Tibial nerve (tissue), 4 donors: ENCODE measurements around the gene MRPS16. TPM values are rescaled to one million over a fixed set of nuclear protein-coding genes. Genes with fewer than 3 reads are reported as not detected.

Experiments
- DNase-seq, 2 donors: peaks; one replicate each; pipeline ENCODE4 v3.0.0-alpha.2; 2019; ENCODE audit warnings: low spot score in 2 of 2
- H3K27ac ChIP-seq, 4 donors: fragments of 200-600 bp; sonication (generic) in 3 of 4; one replicate each; pipeline ENCODE4 v1.5.1; 2017 to 2019; ENCODE audit warnings: mild to moderate bottlenecking in 1 of 4
- H3K27me3 ChIP-seq, 2 donors: fragments of 200-600 bp; sonication (generic) in 1 of 2; one replicate each; pipeline versions ENCODE4 v1.5.1 to v1.6.0; 2017 to 2019
- H3K36me3 ChIP-seq, 3 donors: fragments of 200-600 bp; sonication (generic); one replicate each; pipeline ENCODE4 v1.5.1; 2018 to 2019
- H3K4me1 ChIP-seq, 4 donors: fragments of 200-600 bp; sonication (generic) in 3 of 4; one replicate each; pipeline ENCODE4 v1.5.1; 2017 to 2019
- H3K4me3 ChIP-seq, 4 donors: fragments of 200-600 bp; sonication (generic) in 3 of 4; one replicate each; pipeline ENCODE4 v1.5.1; 2017 to 2019; ENCODE audit warnings: mild to moderate bottlenecking in 1 of 4, moderate library complexity in 1 of 4
- H3K9me3 ChIP-seq, 4 donors: fragments of 200-600 bp; sonication (generic) in 3 of 4; one replicate each; pipeline ENCODE4 v1.5.1; 2017 to 2019
- EP300 ChIP-seq, 2 donors: sonication (generic); formaldehyde crosslinking; IDR thresholded peaks; one replicate each; pipeline ENCODE4 v1.6.1; 2017; ENCODE audit warnings: antibody characterized with exemption in 2 of 2, mild to moderate bottlenecking in 1 of 2
- POLR2A ChIP-seq, 2 donors: fragments of 450-650 bp; IDR thresholded peaks; one replicate each; pipeline ENCODE4 v1.6.1; 2017; ENCODE audit warnings: antibody characterized with exemption in 2 of 2, mild to moderate bottlenecking in 2 of 2, moderate library complexity in 2 of 2
- WGBS, 2 donors: methylation state at CpG; one replicate each; pipeline ENCODE4 v1.1.5; 2018; 5-methylcytosine and 5-hydroxymethylcytosine counted together
- total RNA-seq, 4 donors: library from RNA; depleted of rRNA; stranded (reverse); fragments of >200 nt; gene quantifications; one replicate each; pipeline ENCODE4 v1.1.0, GENCODE V29; 2016
- TF ChIP-seq, protein P1 (sequence below), 5 experiments: fragments of 200-600 bp in 3 of 5; fragments of 450-650 bp in 2 of 5; sonication (generic) in 3 of 5; IDR thresholded peaks; one replicate each; pipeline ENCODE4 v1.5.1; 2016 to 2019; ENCODE audit warnings: antibody characterized with exemption in 5 of 5, mild to moderate bottlenecking in 3 of 5, moderate library complexity in 2 of 5

Gene MRPS16
- total RNA-seq, 4 donors from 2014 or later: 32.0 to 34.7 (median 34.2) TPM

DNA sequence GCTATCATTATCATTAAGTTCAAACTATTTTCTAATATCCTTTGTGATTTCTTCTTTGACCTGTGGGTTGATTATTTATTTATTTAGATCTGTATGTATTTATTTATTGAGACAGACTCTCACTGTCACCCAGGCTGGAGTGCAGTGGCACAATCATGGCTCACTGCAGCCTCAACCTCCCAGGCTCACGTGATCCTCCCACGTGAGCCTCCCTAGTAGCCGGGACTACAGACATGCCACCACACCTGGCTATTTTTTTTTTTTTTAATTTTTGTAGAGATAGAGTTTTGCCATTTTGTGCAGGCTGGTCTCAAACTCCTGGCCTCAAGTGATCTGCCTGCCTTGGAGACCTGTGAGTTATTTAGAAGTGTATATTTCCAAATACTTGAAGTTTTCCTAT is 28.7 kb upstream of the MRPS16 start:
- Histone ChIP-seq H3K27me3 (no peaks in the 10 kb centered on the region), H3K4me1 (no peaks in the 10 kb centered on the region), H3K9me3 (no peaks in the 10 kb centered on the region), H3K27ac (no peak overlapping the region), H3K36me3 (peaks cover 0 to 9% (median 0%) of the 10 kb centered on the region in 3 donors), H3K4me3 (no peak overlapping the region)
- WGBS, 2 donors: 86 to 95% methylated on average over 3 of the region's 3 CpGs
- TF ChIP-seq, protein P1, sequence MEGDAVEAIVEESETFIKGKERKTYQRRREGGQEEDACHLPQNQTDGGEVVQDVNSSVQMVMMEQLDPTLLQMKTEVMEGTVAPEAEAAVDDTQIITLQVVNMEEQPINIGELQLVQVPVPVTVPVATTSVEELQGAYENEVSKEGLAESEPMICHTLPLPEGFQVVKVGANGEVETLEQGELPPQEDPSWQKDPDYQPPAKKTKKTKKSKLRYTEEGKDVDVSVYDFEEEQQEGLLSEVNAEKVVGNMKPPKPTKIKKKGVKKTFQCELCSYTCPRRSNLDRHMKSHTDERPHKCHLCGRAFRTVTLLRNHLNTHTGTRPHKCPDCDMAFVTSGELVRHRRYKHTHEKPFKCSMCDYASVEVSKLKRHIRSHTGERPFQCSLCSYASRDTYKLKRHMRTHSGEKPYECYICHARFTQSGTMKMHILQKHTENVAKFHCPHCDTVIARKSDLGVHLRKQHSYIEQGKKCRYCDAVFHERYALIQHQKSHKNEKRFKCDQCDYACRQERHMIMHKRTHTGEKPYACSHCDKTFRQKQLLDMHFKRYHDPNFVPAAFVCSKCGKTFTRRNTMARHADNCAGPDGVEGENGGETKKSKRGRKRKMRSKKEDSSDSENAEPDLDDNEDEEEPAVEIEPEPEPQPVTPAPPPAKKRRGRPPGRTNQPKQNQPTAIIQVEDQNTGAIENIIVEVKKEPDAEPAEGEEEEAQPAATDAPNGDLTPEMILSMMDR (IDR thresholded peaks at IDR 0.05): no peak
- TF ChIP-seq POLR2A (IDR thresholded peaks at IDR 0.05): no peak
- no peak for TF ChIP-seq EP300 (IDR thresholded peaks at IDR 0.05)
- DNase-seq: no peak

DNA sequence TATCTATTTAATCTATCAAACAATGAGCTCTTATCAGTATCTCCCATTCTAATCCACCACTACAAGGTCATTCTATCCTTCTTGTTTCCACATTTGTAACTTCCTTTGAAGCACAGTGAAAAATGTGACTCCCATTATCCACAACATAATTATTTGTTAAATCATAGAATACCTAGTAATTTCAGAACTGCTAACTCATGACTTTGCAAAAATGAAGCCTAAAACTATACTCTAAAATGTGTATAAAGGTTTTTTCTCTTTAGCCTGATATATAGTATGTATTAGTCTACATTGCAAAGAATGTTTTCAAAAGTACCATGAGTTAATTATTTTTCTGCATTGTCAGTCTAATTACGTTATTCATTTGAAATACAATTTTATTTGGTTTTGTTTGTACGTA is 12.0 kb upstream of the MRPS16 start:
- no peaks in the 10 kb centered on the region for H3K9me3 ChIP-seq
- H3K36me3 ChIP-seq: no peaks in the 10 kb centered on the region
- TF ChIP-seq EP300 (IDR thresholded peaks at IDR 0.05): no peak
- no peak for TF ChIP-seq POLR2A (IDR thresholded peaks at IDR 0.05)
- TF ChIP-seq, protein P1 (IDR thresholded peaks at IDR 0.05): no peak
- WGBS, 2 donors: 88 to 91% methylated on average over 2 of the region's 2 CpGs
- no peak overlapping the region for H3K27ac ChIP-seq
- peaks cover 0 to 5% (median 0%) of the 10 kb centered on the region in 4 donors for H3K4me1 ChIP-seq
- no peak overlapping the region for H3K4me3 ChIP-seq
- H3K27me3 ChIP-seq: no peaks in the 10 kb centered on the region
- no peak for DNase-seq

DNA sequence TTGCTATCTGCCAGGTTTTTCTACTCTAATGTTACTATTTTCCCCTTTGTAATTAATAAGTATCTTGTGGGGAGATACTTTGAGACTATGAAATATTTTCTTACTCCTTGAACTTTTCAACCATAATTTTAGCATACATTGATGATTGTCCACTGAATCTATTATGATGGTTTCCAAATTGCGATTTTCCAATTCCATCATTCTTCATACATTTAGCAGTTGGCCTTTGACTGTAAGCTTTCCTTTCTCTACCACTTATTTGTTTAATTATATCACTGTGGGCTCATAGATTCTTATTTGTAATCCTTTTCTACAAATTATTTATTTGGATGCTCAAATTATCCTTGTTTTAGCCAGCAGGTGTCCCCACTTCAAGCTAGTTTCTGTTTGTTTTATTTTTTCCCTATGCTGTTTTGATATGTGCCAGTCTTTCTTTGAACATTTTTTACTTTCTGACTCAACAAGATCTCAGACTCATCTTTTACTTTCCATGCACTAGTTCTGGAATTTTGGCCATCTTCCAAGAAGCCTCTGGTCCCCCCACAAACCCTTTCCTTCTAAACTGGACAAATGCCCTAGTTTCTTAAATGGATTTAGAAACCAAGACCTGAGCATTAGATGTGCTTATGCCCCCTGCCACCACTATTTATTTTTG is 11.4 kb upstream of the MRPS16 start:
- TF ChIP-seq EP300 (IDR thresholded peaks at IDR 0.05): no peak
- TF ChIP-seq, protein P1 (IDR thresholded peaks at IDR 0.05): peak in 4 of 5 experiments; percentile 14 to 35 (median 32)
- TF ChIP-seq POLR2A (IDR thresholded peaks at IDR 0.05): no peak
- no peaks in the 10 kb centered on the region for H3K27me3 ChIP-seq
- no peaks in the 10 kb centered on the region for H3K36me3 ChIP-seq
- no peak overlapping the region for H3K4me3 ChIP-seq
- no peaks in the 10 kb centered on the region for H3K9me3 ChIP-seq
- no peak overlapping the region for H3K27ac ChIP-seq
- no peak for DNase-seq
- peaks cover 0 to 5% (median 0%) of the 10 kb centered on the region in 4 donors for H3K4me1 ChIP-seq
- 34 to 41% methylated on average over 1 of the region's 1 CpG for WGBS, 2 donors

GRCh38 chr10:73262880-73263555 is 10.6 kb upstream of the MRPS16 start:
- 69 to 73% methylated on average over 5 of the region's 5 CpGs for WGBS, 2 donors

More at GRCh38 chr10:73262880-73263555, 10.6 kb upstream of the MRPS16 start:
- TF ChIP-seq EP300 (IDR thresholded peaks at IDR 0.05) (no peak), POLR2A (IDR thresholded peaks at IDR 0.05) (no peak)
- TF ChIP-seq, protein P1 (IDR thresholded peaks at IDR 0.05): no peak
- H3K4me1 ChIP-seq: peaks cover 0 to 5% (median 0%) of the 10 kb centered on the region in 4 donors
- H3K4me3 ChIP-seq: no peak overlapping the region
- H3K27me3 ChIP-seq: no peaks in the 10 kb centered on the region
- DNase-seq: no peak
- H3K27ac ChIP-seq: no peak overlapping the region
- H3K36me3 ChIP-seq: no peaks in the 10 kb centered on the region
- no peaks in the 10 kb centered on the region for H3K9me3 ChIP-seq
